Naive thymus-derived CD4-positive, alpha-beta T cell (primary cell): ENCODE results near the gene ATXN2L. TPM values are rescaled to one million over a fixed set of nuclear protein-coding genes. Genes with fewer than 3 reads are reported as not detected.
"Not testable (repeated sequence)": the region's sequence is repeated elsewhere in the genome, so short reads cannot be mapped to it uniquely, and the experiment has no call there.

Experiments used
- ATAC-seq: fragments of 150-1000 bp; cut with Tn5 transposase; 2 replicates; pipeline ENCODE4 v1.10.0; 2021; ENCODE audit warnings: mild to moderate bottlenecking, moderate library complexity
- CTCF ChIA-PET: fragments of 350-600 bp; sonication (Branson Sonifier 250); formaldehyde crosslinking; loops from one replicate; lab custom pipeline; 2021; ENCODE audit warnings: antibody characterized with exemption; lab: Charles Lee
- POLR2A ChIA-PET: fragments of 350-600 bp; sonication (Branson Sonifier 250); formaldehyde crosslinking; loops from one replicate; lab custom pipeline; 2021; ENCODE audit warnings: antibody characterized with exemption, inconsistent platforms; lab: Charles Lee
- DNase-seq, 9 donors: peaks; one replicate each; pipeline versions ENCODE4 v3.0.0 to v3.0.0-alpha.2; 2020 to 2022; ENCODE audit warnings: mixed read lengths in 1 of 9
- H3K27ac ChIP-seq: one replicate; pipeline ENCODE4 v1.7.0; 2013; ENCODE audit warnings: mild to moderate bottlenecking, low read depth, low read length, moderate library complexity
- H3K27me3 ChIP-seq, 2 donors: one replicate each; pipeline ENCODE4 v1.7.0; 2013; ENCODE audit warnings: low read length in 2 of 2, mild to moderate bottlenecking in 2 of 2, moderate library complexity in 2 of 2; ENCODE audit not compliant: control insufficient read depth in 2 of 2, insufficient read depth in 2 of 2
- H3K36me3 ChIP-seq, 3 experiments: 1 replicate in 2 of 3; 2 replicates in 1 of 3; pipeline ENCODE4 v1.7.0; 2013; ENCODE audit warnings: low read length in 3 of 3, mild to moderate bottlenecking in 3 of 3, moderate library complexity in 1 of 3; ENCODE audit not compliant: insufficient read depth in 3 of 3, control insufficient read depth in 2 of 3
- H3K4me1 ChIP-seq, 2 donors: one replicate each; pipeline ENCODE4 v1.7.0; 2013; ENCODE audit warnings: low read length in 2 of 2, mild to moderate bottlenecking in 2 of 2, moderate library complexity in 1 of 2; ENCODE audit not compliant: control insufficient read depth in 2 of 2, insufficient read depth in 2 of 2
- H3K4me3 ChIP-seq: 2 replicates; pipeline ENCODE4 v1.7.0; 2013; ENCODE audit warnings: mild to moderate bottlenecking, low read length
- H3K9me3 ChIP-seq, 3 experiments: 1 replicate in 2 of 3; 2 replicates in 1 of 3; pipeline ENCODE4 v1.7.0; 2013; ENCODE audit warnings: low read length in 3 of 3; ENCODE audit not compliant: control insufficient read depth in 2 of 3
- H3K27ac Mint-ChIP-seq, 9 donors: one replicate each; pipeline ENCODE4 v1.8.0; 2020 to 2022; ENCODE audit warnings: mixed read lengths in 9 of 9, mild to moderate bottlenecking in 8 of 9, moderate library complexity in 5 of 9, inconsistent platforms in 2 of 9
- H3K27me3 Mint-ChIP-seq, 5 donors: one replicate each; pipeline ENCODE4 v1.8.0; 2021 to 2022; ENCODE audit warnings: mixed read lengths in 5 of 5, mild to moderate bottlenecking in 1 of 5
- H3K36me3 Mint-ChIP-seq, 5 donors: one replicate each; pipeline ENCODE4 v1.8.0; 2020 to 2022; ENCODE audit warnings: mixed read lengths in 5 of 5, mild to moderate bottlenecking in 3 of 5, inconsistent platforms in 1 of 5
- H3K4me1 Mint-ChIP-seq, 7 donors: one replicate each; pipeline ENCODE4 v1.8.0; 2020 to 2022; ENCODE audit warnings: mixed read lengths in 7 of 7, mild to moderate bottlenecking in 3 of 7, inconsistent platforms in 1 of 7
- H3K4me3 Mint-ChIP-seq, 10 donors: one replicate each; pipeline ENCODE4 v1.8.0; 2020 to 2022; ENCODE audit warnings: mild to moderate bottlenecking in 10 of 10, mixed read lengths in 10 of 10, moderate library complexity in 6 of 10, inconsistent platforms in 2 of 10
- H3K9me3 Mint-ChIP-seq, 11 donors: one replicate each; pipeline ENCODE4 v1.8.0; 2020 to 2022; ENCODE audit warnings: mixed read lengths in 11 of 11, mild to moderate bottlenecking in 4 of 11, inconsistent platforms in 1 of 11, moderate library complexity in 1 of 11
- intact Hi-C, 2 donors: fragments of 100-400 bp; cut with micrococcal nuclease; formaldehyde crosslinking; loops; one replicate each; pipeline ENCODE4 v1.15.1; 2023
- polyA plus RNA-seq, 2 donors: library from polyadenylated mRNA; unstranded; fragments of 300-500 nt; fragmentation: Illumina TruSeq; gene quantifications; one replicate each; pipeline ENCODE4 v1.2.3, GENCODE V29; 2021
- total RNA-seq, 6 experiments: library from RNA in 5 of 6; stranded (reverse) in 5 of 6; gene quantifications; 1 replicate in 5 of 6; 2 replicates in 1 of 6; pipeline ENCODE4 v1.2.3 and lab custom pipeline; 2021 to 2026

The ATXN2L gene
- total and polyA plus RNA-seq, 7 experiments from 2014 or later: 19.7 to 374 (median 280) TPM

- Mint-ChIP-seq H3K4me3 (peak overlapping the region in 5 of 10 donors; percentile 25 to 75 (median 66)), H3K4me1 (peaks cover 5 to 32% (median 31%) of the 10 kb centered on the region in 7 donors), H3K36me3 (peaks cover 0 to 26% (median 4%) of the 10 kb centered on the region in 5 donors), H3K27ac (peak overlapping the region in 8 of 9 donors; percentile 10 to 80 (median 56))
- ChIA-PET POLR2A (interaction anchor here (0.7 to 4.5 kb wide), 4 partner anchors 26 to 106 kb away, joined by 3 to 51 read pairs (median 3); partner anchors contain the start of genes SH2B1 and TUFM), CTCF (interaction anchor here (2.6 kb wide), 1 partner anchor 124 kb away, joined by 10 read pairs; no protein-coding TSS in a partner anchor)
- not testable (repeated sequence) for H3K4me3 ChIP-seq, H3K9me3 Mint-ChIP-seq, H3K27me3 ChIP-seq, H3K27me3 Mint-ChIP-seq, ATAC-seq, H3K27ac ChIP-seq, H3K9me3 ChIP-seq
- peaks cover 0 to 13% (median 2%) of the 10 kb centered on the region in 3 experiments for H3K36me3 ChIP-seq
- peaks cover 16 to 18% of the 10 kb centered on the region in 2 donors for H3K4me1 ChIP-seq
- peak in 1 of 9 donors; percentile 6 for DNase-seq
- intact Hi-C loops: loop anchor here in 1 of 2 donors (5.0 kb wide), 1 partner anchor 608 kb away; the partner anchor contains the start of gene XPO6
Observed at GRCh38 chr16:28820546-28820945, 2.3 kb upstream of the ATXN2L start.

GRCh38 chr16:28821874-28822519 lies 802 bp upstream of the ATXN2L start:
- DNase-seq: no peak
- Histone ChIP-seq H3K9me3 (no peaks in the 10 kb centered on the region), H3K27ac (peak overlapping the region; percentile 94), H3K4me1 (peaks cover 19 to 20% of the 10 kb centered on the region in 2 donors), H3K36me3 (peaks cover 0 to 28% (median 16%) of the 10 kb centered on the region in 3 experiments), H3K4me3 (peak overlapping the region; percentile 79), H3K27me3 (no peaks in the 10 kb centered on the region)
- intact Hi-C loops: loop anchor here (1.0 to 5.0 kb wide), 4 partner anchors 41 to 610 kb away; partner anchors contain the start of genes NFATC2IP (in 1 of the 2), RABEP2 (in 1 of the 2), SH2B1 (in 1 of the 2) and XPO6 (in 1 of the 2)
- Mint-ChIP-seq H3K9me3 (peaks cover 0 to 5% (median 0%) of the 10 kb centered on the region in 11 donors), H3K27me3 (peaks cover 0 to 4% (median 0%) of the 10 kb centered on the region in 5 donors), H3K36me3 (peaks cover 9 to 36% (median 15%) of the 10 kb centered on the region in 5 donors), H3K27ac (peak overlapping the region; percentile 80 to 96 (median 93)), H3K4me1 (peaks cover 14 to 46% (median 44%) of the 10 kb centered on the region in 7 donors), H3K4me3 (peak overlapping the region; percentile 82 to 99 (median 90))
- CTCF ChIA-PET: interaction anchor here (1.0 to 2.6 kb wide), 2 partner anchors 102 to 123 kb away, joined by 3 to 10 read pairs; partner anchors contain the start of gene RABEP2
- ATAC-seq: no peak
- POLR2A ChIA-PET: interaction anchor here (0.6 to 4.5 kb wide), 15 partner anchors 9 to 1735 kb away, joined by 3 to 51 read pairs (median 4); partner anchors contain the start of genes NFATC2IP, RABEP2, SH2B1 and TUFM

GRCh38 chr16:28823291-28823872 lies 583 bp downstream of the ATXN2L start:
- POLR2A ChIA-PET: interaction anchor here (0.9 to 4.5 kb wide), 10 partner anchors 9 to 252 kb away, joined by 3 to 51 read pairs (median 8); partner anchors contain the start of genes NFATC2IP, RABEP2, SH2B1 and TUFM
- peak overlapping the region; percentile 94 for H3K27ac ChIP-seq
- H3K4me3 ChIP-seq: peak overlapping the region; percentile 79
- DNase-seq (peak in 3 of 9 donors; percentile 70 to 72 (median 71)), ATAC-seq (peak; percentile 0)
- H3K9me3 ChIP-seq: no peaks in the 10 kb centered on the region
- no peaks in the 10 kb centered on the region for H3K27me3 ChIP-seq
- intact Hi-C loops: loop anchor here (1.0 to 5.0 kb wide), 3 partner anchors 102 to 611 kb away; partner anchors contain the start of genes NFATC2IP (in 1 of the 2), RABEP2 (in 1 of the 2) and XPO6 (in 1 of the 2)
- H3K36me3 ChIP-seq: peaks cover 9 to 41% (median 21%) of the 10 kb centered on the region in 3 experiments
- peaks cover 0 to 4% (median 0%) of the 10 kb centered on the region in 5 donors for H3K27me3 Mint-ChIP-seq
- peaks cover 14 to 54% (median 52%) of the 10 kb centered on the region in 7 donors for H3K4me1 Mint-ChIP-seq
- peaks cover 9 to 46% (median 15%) of the 10 kb centered on the region in 5 donors for H3K36me3 Mint-ChIP-seq
- peak overlapping the region; percentile 96 to 100 (median 99) for H3K27ac Mint-ChIP-seq
- CTCF ChIA-PET: interaction anchor here (0.7 to 2.6 kb wide), 4 partner anchors 41 to 1787 kb away, joined by 3 to 10 read pairs (median 3); partner anchors contain the start of gene ZNF689
- peaks cover 0 to 5% (median 0%) of the 10 kb centered on the region in 11 donors for H3K9me3 Mint-ChIP-seq
- H3K4me1 ChIP-seq: peaks cover 19 to 20% of the 10 kb centered on the region in 2 donors
- peak overlapping the region; percentile 92 to 99 (median 97) for H3K4me3 Mint-ChIP-seq

- DNase-seq (peak; percentile 92 to 97 (median 94)), ATAC-seq (peak; percentile 82)
- intact Hi-C loops: loop anchor here (1.0 to 5.0 kb wide), 7 partner anchors 22 to 612 kb away; partner anchors contain the start of genes TUFM (in 2 of the 2), NFATC2IP (in 1 of the 2), RABEP2 (in 1 of the 2) and SH2B1 (in 1 of the 2)
- H3K4me3 ChIP-seq: peak overlapping the region; percentile 79
- Mint-ChIP-seq H3K4me1 (peaks cover 14 to 55% (median 52%) of the 10 kb centered on the region in 7 donors), H3K36me3 (peaks cover 9 to 46% (median 15%) of the 10 kb centered on the region in 5 donors), H3K9me3 (peaks cover 0 to 5% (median 0%) of the 10 kb centered on the region in 11 donors), H3K27ac (peak overlapping the region; percentile 96 to 100 (median 99)), H3K27me3 (peaks cover 0 to 4% (median 0%) of the 10 kb centered on the region in 5 donors), H3K4me3 (peak overlapping the region; percentile 92 to 99 (median 97))
- H3K36me3 ChIP-seq: peaks cover 13 to 48% (median 23%) of the 10 kb centered on the region in 3 experiments
- POLR2A ChIA-PET: interaction anchor here (0.5 to 4.5 kb wide), 11 partner anchors 8 to 1325 kb away, joined by 3 to 51 read pairs (median 4); partner anchors contain the start of genes RABEP2, SH2B1 and TUFM
- H3K27me3 ChIP-seq: no peaks in the 10 kb centered on the region
- CTCF ChIA-PET: interaction anchor here (0.7 kb wide), 3 partner anchors 22 to 984 kb away, joined by 3 read pairs; partner anchors contain the start of gene TUFM
- no peaks in the 10 kb centered on the region for H3K9me3 ChIP-seq
- H3K4me1 ChIP-seq: peaks cover 19 to 20% of the 10 kb centered on the region in 2 donors
- peak overlapping the region; percentile 94 for H3K27ac ChIP-seq
Observed at GRCh38 chr16:28823873-28824716, 1.3 kb downstream of the ATXN2L start.

GRCh38 chr16:28824717-28824973 lies 1.8 kb downstream of the ATXN2L start:
- Histone ChIP-seq H3K9me3 (no peaks in the 10 kb centered on the region), H3K36me3 (peaks cover 19 to 53% (median 29%) of the 10 kb centered on the region in 3 experiments), H3K27me3 (no peaks in the 10 kb centered on the region), H3K4me3 (peak overlapping the region; percentile 79), H3K27ac (peak overlapping the region; percentile 94), H3K4me1 (peaks cover 19 to 20% of the 10 kb centered on the region in 2 donors)
- ChIA-PET CTCF (interaction anchor here (0.7 kb wide), 1 partner anchor 21 kb away, joined by 3 read pairs; the partner anchor contains the start of gene TUFM), POLR2A (interaction anchor here (0.5 to 4.5 kb wide), 5 partner anchors 10 to 1324 kb away, joined by 3 to 51 read pairs (median 3); partner anchors contain the start of gene TUFM)
- ATAC-seq: no peak
- intact Hi-C loops: loop anchor here (1.0 to 5.0 kb wide), 5 partner anchors 22 to 612 kb away; partner anchors contain the start of genes TUFM (in 2 of the 2), SH2B1 (in 1 of the 2) and XPO6 (in 1 of the 2)
- Mint-ChIP-seq H3K9me3 (peaks cover 0 to 5% (median 0%) of the 10 kb centered on the region in 11 donors), H3K27ac (peak overlapping the region; percentile 96 to 100 (median 99)), H3K4me3 (peak overlapping the region; percentile 92 to 99 (median 97)), H3K4me1 (peaks cover 14 to 59% (median 52%) of the 10 kb centered on the region in 7 donors), H3K27me3 (peaks cover 0 to 4% (median 0%) of the 10 kb centered on the region in 5 donors), H3K36me3 (peaks cover 9 to 50% (median 15%) of the 10 kb centered on the region in 5 donors)
- DNase-seq: no peak
